Right hindlimb (tissue), 1 donor: ENCODE data around the gene NECTIN1.
A peak's percentile ranks its signal among the peaks of the same experiment; 100 is the strongest.

Source experiments
- DNase-seq: peaks from one replicate; pipeline ENCODE4 v3.0.0-alpha.2; 2018

Gene NECTIN1

DNA sequence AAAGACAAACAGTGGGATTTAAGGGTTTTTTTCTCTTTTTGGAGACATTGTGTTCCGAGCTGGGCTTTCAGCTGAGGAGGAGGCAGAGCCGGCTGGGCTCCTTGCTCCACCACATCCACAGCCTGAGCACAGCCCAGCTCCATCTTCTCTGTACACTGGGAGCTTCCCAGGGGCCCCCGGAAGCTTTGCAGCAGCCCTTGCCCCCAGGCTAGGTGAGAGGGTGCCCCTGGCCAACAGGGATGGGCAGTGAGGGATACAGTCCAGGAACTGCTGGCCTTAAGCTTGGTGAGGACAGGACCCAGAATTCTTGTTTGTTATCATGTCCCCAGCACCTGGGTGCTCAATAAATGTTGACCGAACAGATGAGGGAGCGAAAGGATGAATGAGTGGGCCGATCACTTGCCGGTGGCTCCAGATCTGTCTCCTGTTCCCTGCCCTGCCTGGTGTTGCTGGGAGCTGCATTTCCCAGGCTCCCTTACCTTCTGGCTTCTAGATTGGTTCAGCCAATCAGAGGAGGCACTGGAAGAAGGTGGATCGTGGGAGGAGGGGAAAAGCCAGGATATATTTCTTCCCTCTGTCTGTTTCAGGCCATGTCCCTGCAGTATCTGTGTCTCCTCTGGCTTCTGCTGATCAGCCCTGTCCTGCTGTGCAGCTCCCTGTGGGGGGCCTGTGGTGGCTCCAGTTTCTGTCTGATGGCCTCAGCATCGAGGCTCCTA is 26.5 kb upstream of the NECTIN1 start:
- peak; percentile 4 for DNase-seq

DNA sequence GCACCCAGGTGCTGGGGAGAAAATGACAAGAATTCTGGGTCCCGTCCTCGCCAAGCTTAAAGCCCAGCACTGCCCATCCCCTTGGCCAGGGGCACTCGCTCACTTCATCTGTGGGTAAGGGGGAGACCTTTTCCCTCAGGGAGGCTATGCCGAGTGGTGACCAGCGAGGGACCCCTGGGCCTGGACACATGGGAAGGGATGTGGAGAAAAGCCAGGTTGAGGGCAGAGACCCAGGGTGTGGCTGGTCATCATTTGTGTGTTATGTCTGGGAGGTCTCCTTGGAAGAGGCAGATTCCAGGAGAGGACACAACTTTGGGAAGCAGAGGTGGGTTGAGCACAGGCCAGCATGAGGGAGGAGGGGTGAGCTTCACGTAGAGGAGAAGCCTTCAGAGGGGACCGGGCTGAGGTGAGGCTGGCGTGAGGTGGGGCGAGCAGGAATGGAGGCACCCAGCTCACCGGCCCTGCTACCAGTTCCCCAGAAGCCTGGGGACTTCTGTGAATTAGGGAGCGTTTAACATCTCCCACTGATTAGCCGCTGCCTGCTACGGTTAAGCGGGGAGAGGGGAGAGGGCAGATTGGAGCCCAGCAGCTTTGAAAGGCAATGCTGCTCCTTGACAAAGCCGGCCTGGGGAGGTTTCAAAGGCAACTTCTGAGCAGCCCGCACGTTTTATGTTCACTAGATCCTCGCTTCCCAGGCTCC is 25.8 kb upstream of the NECTIN1 start:
- DNase-seq = no peak

GRCh38 chr11:119754199-119754598 is 25.2 kb upstream of the NECTIN1 start:
- DNase-seq = no peak

DNA sequence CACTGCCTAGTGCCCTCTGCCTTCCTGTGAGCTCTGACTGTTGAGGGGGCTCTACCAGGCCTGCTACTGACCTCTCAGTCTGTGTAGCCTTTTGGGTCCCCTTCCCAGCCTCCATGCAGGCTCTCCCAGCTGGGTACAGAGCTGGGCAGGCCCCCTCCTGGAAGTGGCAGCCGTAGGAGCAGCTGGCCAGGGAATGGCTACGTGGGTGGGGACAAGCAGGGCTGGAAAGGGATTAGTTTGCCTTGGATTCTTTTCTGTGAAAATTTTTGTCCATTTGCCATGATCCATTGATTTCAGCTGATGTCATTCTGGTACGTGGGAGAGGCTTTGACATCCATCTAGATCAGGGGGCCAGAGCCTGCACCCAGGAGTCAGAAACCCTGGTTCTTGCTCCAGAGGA is 23.9 kb upstream of the NECTIN1 start:
- DNase-seq = peak; percentile 66

GRCh38 chr11:119752345-119752871 is 23.4 kb upstream of the NECTIN1 start:
- DNase-seq = no peak

DNA sequence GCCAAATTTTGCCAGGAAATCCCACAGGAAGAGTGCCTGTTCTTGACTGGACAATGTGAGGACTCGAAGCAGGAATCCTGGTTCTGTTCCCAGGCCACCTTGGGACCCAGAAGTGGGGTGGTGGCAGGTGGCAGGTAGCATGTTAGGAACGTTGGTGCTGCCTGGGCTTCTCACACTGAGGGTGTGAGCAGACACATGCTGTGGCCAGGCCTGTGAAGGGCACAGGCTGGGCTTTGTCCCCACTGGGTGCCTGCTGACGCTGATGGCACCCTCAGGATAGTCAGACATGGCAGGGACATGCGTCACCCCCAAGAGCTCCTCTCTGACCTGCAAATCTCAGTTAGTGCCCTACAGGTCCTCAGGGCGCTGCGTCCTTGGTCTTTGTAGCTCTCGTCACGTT is 21.1 kb upstream of the NECTIN1 start:
- DNase-seq = peak; percentile 1

DNA sequence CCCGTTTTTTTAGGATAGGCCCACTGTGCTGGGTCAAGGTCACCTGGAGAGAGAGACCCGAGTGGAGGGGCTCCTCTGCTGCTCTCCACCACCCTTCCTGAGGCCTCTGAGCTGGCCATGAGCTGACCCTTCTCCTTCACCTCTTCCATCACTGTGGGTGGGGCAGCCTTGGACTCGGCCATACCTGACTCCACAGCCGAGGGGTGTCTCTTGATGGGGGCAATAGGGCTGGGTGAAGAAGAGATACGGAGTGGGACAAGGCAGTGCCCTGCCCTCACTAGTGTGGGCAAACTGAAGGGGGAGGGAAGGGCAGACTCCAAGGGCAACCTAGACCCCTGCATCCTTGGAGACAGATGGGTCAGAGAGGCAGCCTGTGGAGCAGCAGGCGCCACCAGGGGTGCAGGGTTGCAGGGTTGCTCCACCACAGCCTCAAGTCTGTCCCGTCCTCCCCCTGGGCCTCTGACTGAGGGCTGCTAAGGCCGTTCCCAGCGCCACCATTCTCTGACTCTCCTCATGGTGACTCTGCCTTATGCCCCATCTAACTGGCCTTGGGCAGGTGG is 20.1 kb upstream of the NECTIN1 start:
- no peak for DNase-seq

DNA sequence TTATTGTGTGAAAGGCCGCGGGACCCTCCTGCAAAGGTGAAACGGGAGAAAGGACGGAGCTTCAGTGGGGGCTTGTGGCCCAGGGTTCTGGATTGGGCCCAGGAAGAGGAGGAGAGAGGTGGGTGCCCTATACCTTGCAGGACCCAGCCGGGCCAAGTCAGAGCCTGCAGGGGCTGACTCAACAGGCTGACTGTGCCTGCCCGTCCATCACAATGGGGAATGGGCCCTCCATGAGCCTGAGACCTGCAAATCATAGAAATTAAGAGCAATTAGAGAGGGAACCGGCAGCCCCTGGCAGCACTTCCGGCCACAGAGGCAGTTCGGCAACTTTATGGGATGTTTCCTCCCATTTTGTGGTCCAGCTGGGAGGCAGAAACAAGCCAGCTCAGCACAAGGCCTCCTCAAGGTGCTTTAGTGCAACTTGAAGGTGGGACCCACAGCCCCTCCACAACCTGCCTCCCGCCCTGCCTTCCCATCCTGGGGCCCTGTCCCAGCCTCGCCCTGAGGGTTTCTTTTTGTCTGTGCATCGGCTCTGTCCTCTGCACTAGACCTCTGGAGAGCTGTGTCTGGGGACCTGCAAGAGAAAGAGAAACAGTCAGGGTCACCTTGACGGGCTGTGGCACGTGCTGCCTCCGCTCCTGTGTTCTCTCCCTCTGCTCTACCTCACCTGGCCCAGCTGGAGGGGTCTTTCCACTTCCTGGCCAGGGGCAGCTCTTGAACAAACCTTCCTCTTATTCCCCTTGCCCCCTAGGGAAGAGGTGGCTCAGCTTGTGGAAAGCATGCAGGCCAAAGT is 19.1 kb upstream of the NECTIN1 start:
- DNase-seq = peak; percentile 11

DNA sequence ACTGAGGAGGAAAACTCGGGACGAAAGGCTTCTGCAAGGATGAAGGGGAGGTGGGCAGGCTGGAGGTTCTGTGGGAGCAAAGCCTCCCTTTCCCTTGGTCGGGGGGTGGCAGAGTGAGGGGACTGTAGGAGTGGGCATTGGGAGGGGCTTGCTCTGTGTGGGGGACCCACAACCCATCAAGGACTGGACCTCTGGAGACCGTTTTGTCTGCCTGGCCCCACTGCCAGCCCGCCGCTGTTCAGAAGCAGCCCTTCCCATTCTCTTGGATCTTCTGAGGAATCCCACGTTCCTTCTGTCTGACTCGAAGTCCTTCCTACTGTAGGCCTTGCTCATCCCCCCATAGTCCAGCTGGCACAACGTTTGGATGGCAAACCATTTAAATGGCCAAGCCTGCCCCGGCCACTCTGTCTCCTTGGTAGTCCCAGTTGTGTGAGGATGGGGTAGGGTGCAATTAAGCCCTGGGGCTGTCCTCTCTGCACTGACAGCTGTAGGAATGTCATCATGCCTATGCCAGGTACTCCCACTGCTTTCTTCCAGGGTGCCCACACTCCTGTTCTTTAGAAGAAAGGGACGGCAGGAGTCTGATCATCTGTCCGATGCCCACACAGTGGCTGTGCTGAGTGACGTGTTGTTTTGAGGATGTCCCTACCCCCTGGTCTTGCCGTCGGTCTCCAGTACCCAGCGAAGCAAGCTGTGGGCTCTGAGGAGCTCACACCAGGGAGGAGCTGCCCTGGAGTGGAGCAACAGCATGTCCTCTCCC is 17.0 kb upstream of the NECTIN1 start:
- DNase-seq = peak; percentile 6

DNA sequence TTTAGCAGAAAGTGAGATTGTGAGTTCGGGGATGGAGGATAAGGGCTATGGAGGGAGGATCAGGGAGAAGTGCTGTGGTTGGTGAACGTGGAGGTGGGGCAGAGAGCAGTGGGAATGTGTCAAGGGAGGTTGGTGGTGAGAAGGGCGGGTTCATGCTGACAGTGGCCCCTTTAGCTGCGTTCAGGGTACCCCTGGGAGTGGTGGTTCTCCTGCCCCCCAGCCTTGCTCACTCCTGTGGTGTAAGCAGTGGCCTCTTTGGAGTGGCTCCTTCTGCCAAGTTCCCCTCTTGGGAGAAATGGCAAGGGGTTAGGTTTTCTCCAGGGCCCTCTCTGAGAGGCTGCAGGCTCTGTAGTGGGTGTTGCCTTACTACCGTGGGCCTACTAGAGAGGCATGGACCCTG is 16.1 kb upstream of the NECTIN1 start:
- no peak for DNase-seq

GRCh38 chr11:119744577-119744976 is 15.6 kb upstream of the NECTIN1 start:
- no peak for DNase-seq

DNA sequence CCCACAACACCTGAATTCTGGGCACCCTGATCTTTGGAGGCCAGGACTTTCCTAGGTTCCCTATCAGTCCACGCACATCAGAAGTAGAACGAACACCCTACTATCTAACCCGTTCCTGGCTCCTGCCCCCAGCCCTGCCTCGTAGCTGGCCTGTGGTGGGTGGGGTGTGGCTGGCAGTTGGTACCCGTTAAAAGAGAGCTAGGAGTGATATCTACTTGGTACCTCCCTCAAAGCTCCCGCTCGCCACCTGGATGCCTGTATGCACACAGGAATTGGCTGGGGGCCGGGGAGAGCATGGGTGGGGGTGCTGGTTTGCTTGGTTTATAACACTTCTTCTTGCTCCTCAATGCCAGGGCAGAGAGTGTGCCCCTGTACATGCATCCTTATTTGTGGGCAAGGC is 14.0 kb upstream of the NECTIN1 start:
- no peak for DNase-seq

- DNase-seq = peak; percentile 83
Observed at GRCh38 chr11:119742263-119742861, 13.4 kb upstream of the NECTIN1 start.

GRCh38 chr11:119741369-119742262 is 12.6 kb upstream of the NECTIN1 start:
- peak; percentile 50 for DNase-seq

- no peak for DNase-seq
Observed at GRCh38 chr11:119739975-119740374, 11.0 kb upstream of the NECTIN1 start.

DNA sequence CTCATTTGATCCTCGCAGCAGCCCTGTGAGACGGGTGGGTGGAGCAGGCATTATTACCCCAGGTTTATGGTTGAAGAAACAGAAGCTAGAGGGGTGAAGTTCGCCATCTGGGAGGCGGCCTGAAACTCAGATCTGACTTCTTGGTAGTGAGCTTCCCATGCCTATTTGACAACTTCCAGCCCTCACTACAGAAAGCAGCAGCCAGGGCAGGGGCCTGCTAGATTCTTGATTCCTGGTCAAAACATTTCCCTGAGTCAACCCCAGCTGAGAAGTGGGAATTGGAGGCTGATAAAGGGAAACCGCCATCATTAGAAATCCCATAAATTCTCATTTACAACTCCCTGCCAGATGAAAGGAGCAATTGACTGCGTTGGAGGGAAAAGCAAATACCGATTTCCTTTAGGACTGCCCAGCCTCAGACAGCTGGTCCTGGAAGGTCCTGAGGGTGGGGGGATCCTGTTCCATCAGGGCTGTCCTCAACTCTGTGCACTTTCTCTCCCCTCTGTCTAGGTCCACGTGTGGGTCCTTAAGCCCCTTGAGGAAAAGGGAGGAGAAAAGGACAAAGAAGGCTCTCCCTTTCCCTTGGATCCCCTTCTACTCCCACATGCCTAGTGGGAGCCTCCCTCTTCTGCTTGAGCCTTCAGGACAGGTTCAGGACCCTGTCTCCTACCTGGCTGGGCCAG is 10.2 kb upstream of the NECTIN1 start:
- no peak for DNase-seq

- DNase-seq = no peak
Observed at GRCh38 chr11:119738059-119738439, 9.0 kb upstream of the NECTIN1 start.

DNA sequence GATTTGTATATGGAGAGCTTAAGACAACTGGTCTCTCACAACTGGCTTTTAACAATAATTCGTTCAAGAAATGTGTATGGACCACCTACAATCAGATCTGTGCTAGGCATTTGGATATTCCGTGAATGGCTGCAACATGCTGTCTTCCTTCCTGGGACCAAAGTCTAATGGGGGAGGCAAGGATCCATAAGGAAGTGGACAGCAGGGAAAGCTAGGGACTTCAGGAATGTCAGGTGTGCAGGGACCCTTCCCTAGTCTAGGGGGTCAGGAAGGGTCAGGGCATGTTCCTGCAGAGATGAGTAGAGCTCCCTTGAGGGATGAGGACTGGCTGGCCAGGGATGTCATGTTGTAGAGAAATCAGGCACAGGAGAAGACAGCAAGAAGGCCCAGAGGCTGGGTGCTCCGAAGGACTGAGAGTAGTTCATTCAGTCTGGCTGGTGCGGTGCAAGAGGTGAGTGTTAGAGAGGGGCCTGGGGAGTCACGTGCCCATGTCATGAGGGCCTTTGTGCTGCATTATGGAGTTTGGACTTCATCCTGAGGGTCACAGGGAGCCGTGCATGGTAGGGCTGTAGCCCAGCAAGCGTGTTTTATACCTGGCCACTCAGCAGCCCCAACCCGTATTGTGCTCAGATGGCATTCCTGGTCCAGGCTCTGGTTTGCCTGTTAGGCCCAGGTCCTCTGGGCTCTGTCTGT is 8.5 kb upstream of the NECTIN1 start:
- no peak for DNase-seq

DNA sequence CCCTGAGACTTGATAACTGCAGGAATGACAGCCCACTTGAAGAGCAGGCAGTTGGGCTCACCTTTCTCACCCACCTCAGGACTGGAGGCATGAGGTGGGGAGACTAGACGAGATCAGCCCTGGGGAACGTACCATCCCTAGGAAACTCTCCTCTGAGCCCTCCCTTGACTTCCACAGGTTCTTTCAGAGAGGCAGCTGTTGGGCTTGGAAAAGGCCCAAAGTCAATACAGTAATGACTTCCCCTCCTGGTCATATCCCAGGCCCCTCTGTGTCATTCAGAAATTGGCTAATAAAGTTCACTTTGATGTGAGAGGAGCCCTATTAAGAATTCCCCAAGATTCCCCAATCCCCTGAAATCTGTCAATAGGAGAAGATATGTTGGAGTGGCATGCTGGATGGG is 5.8 kb upstream of the NECTIN1 start:
- no peak for DNase-seq
